GM23338 (cell line): ENCODE data around the gene TP53BP2.

ENCODE experiments used
- CREB1 ChIP-seq: fragments of 250-450 bp; sonication (Bioruptor Pico); IDR thresholded peaks from 2 replicates; pipeline ENCODE4 v1.5.0; 2020; ENCODE audit warnings: low read depth, mild to moderate bottlenecking, moderate library complexity
- EZH2 ChIP-seq: fragments of 200-600 bp; sonication (generic); IDR thresholded peaks from one replicate; pipeline ENCODE4 v1.8.0; 2017; ENCODE audit warnings: antibody characterized with exemption, mild to moderate bottlenecking, low read depth; ENCODE audit not compliant: unreplicated experiment
- JUNB ChIP-seq: IDR thresholded peaks from one replicate; pipeline ENCODE4 v1.6.1; 2016; ENCODE audit warnings: antibody characterized with exemption; ENCODE audit not compliant: unreplicated experiment
- POLR2AphosphoS5 ChIP-seq: IDR thresholded peaks from 2 replicates; pipeline ENCODE4 v1.6.1; 2016; ENCODE audit warnings: antibody characterized with exemption, low read depth
- STAT1 ChIP-seq: IDR thresholded peaks from one replicate; pipeline ENCODE4 v1.6.1; 2016; ENCODE audit warnings: antibody characterized with exemption; ENCODE audit not compliant: unreplicated experiment
- TF ChIP-seq, protein P1 (sequence below), 2 experiments: fragments of 200-600 bp in 1 of 2; sonication (generic) in 1 of 2; conservative IDR thresholded peaks; 2 replicates each; pipeline versions ENCODE4 v1.5.1 to v1.6.1; 2016 to 2017; ENCODE audit warnings: antibody characterized with exemption in 2 of 2, low read depth in 2 of 2, mild to moderate bottlenecking in 2 of 2, moderate library complexity in 1 of 2

DNA sequence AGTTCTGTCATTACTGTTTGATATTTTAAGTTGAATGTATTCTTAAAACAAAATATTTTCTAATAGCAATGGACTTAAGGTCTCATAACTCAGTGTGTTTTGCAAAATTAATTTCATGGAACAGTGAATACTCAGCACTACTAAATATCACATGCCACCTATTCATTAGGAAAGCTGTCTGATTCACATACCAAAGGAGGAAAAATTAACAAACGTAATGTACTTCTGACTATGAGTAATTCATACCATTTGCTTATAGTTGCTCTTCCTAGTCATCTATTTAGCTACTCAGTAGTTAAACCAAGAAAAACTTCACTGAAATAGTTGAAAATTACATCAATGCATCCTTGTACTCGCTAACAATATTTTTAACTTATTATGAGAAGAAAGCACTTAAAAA is 35.2 kb downstream of the TP53BP2 start:
- TF ChIP-seq, protein P1, sequence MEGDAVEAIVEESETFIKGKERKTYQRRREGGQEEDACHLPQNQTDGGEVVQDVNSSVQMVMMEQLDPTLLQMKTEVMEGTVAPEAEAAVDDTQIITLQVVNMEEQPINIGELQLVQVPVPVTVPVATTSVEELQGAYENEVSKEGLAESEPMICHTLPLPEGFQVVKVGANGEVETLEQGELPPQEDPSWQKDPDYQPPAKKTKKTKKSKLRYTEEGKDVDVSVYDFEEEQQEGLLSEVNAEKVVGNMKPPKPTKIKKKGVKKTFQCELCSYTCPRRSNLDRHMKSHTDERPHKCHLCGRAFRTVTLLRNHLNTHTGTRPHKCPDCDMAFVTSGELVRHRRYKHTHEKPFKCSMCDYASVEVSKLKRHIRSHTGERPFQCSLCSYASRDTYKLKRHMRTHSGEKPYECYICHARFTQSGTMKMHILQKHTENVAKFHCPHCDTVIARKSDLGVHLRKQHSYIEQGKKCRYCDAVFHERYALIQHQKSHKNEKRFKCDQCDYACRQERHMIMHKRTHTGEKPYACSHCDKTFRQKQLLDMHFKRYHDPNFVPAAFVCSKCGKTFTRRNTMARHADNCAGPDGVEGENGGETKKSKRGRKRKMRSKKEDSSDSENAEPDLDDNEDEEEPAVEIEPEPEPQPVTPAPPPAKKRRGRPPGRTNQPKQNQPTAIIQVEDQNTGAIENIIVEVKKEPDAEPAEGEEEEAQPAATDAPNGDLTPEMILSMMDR (conservative IDR thresholded peaks at IDR 0.05; ENCODE audit: low read depth in 2 of 2), result no peak
- no peak for TF ChIP-seq JUNB
- no peak for TF ChIP-seq STAT1
- no peak for TF ChIP-seq POLR2AphosphoS5
- TF ChIP-seq EZH2, result no peak
- TF ChIP-seq CREB1 (CRISPR knock-in tag), result no peak
